Prostate gland (tissue), 2 donors: ENCODE data around the gene CD300A.

Source experiments
- CTCF ChIP-seq, 4 experiments: fragments of 200-600 bp in 2 of 4; fragments of 450-650 bp in 2 of 4; sonication (generic) in 2 of 4; IDR thresholded peaks; 1 replicate in 3 of 4; 2 replicates in 1 of 4; pipeline ENCODE4 v1.5.1; 2016 to 2019; ENCODE audit warnings: antibody characterized with exemption in 4 of 4, mild to moderate bottlenecking in 2 of 4, moderate library complexity in 2 of 4
- POLR2A ChIP-seq: fragments of 450-650 bp; IDR thresholded peaks from one replicate; pipeline ENCODE4 v1.6.1; 2016; ENCODE audit warnings: antibody characterized with exemption, mild to moderate bottlenecking

GRCh38 chr17:74435775-74436359, 30.6 kb upstream of the CD300A start:
- TF ChIP-seq CTCF (IDR thresholded peaks at IDR 0.05), result no peak
- TF ChIP-seq POLR2A, result no peak
